Bronchial epithelial cell (primary cell): ENCODE measurements around the gene BRINP2. TPM values are rescaled to one million over a fixed set of nuclear protein-coding genes. Genes with fewer than 3 reads are reported as not detected.

ENCODE experiments used
- DNase-seq: peaks from one replicate; pipeline ENCODE4 v3.0.0-alpha.2; 2010; ENCODE audit warnings: low read depth
- FAIRE-seq: peaks from 2 replicates; lab custom pipeline; 2011; peaks lifted over from hg19 to GRCh38; lab: Jason Lieb, UNC
- H3K27me3 ChIP-seq: 2 replicates; pipeline ENCODE4 v1.5.1; 2011; ENCODE audit warnings: low read length; ENCODE audit not compliant: control insufficient read depth, insufficient read depth
- H3K36me3 ChIP-seq: 2 replicates; pipeline ENCODE4 v1.5.1; 2011; ENCODE audit warnings: low read length; ENCODE audit not compliant: control insufficient read depth, insufficient read depth
- H3K4me3 ChIP-seq: 2 replicates; pipeline ENCODE4 v1.5.1; 2011; ENCODE audit warnings: mild to moderate bottlenecking, low read depth, low read length, control low read depth
- CTCF ChIP-seq: IDR thresholded peaks from 2 replicates; pipeline ENCODE4 v1.5.1; 2011; ENCODE audit warnings: mild to moderate bottlenecking, moderate library complexity, low read length, control low read depth, inconsistent platforms; ENCODE audit not compliant: insufficient read depth, severe bottlenecking
- total RNA-seq: library from RNA; depleted of rRNA; stranded (reverse); fragments of >200 nt; gene quantifications from 2 replicates; pipeline ENCODE4 v1.2.1, GENCODE V29; 2014

The BRINP2 gene
- total RNA-seq, 1 donor from 2014 or later, result not detected

DNA sequence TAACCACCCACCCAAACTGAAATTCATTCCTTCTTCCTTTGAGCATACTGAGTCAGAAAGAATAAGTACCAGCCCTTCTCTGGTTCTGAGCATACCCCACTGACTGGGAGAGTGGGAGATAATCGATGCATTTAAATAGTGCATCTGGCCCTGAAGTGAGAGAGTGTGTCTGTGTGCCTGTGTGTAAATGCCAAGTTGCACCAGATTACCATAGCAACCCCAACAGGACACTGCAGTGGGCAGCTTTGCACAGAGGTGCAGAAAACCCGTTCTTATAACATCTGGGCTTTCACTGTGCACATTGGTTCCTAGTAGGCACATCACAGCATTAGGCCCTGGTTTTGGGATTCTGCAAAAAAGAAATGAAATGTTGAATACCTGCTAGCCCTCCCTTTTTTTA lies 8.5 kb upstream of the BRINP2 start:
- DNase-seq (no peak), FAIRE-seq (no peak)
- H3K4me3 ChIP-seq, result no peak overlapping the region
- peaks cover 24% of the 10 kb centered on the region for H3K27me3 ChIP-seq
- no peak for TF ChIP-seq CTCF
- no peaks in the 10 kb centered on the region for H3K36me3 ChIP-seq

GRCh38 chr1:177163844-177164379 lies 6.8 kb upstream of the BRINP2 start:
- peaks cover 27% of the 10 kb centered on the region for H3K27me3 ChIP-seq
- no peaks in the 10 kb centered on the region for H3K36me3 ChIP-seq
- DNase-seq, result no peak
- no peak for FAIRE-seq
- no peak overlapping the region for H3K4me3 ChIP-seq
- no peak for TF ChIP-seq CTCF

- Histone ChIP-seq H3K27me3 (peaks cover 27% of the 10 kb centered on the region), H3K4me3 (no peak within 1 kb of the TSS), H3K36me3 (no peaks in the 10 kb centered on the region)
- TF ChIP-seq CTCF, result no peak
- FAIRE-seq (no peak), DNase-seq (no peak)
Measured at GRCh38 chr1:177164380-177165068, 6.2 kb upstream of the BRINP2 start, which contains the start of gene ASTN1. Gene ASTN1 (minus strand): TSS chr1:177164712. CDS start chr1:177164676, 36 bp downstream.

DNA sequence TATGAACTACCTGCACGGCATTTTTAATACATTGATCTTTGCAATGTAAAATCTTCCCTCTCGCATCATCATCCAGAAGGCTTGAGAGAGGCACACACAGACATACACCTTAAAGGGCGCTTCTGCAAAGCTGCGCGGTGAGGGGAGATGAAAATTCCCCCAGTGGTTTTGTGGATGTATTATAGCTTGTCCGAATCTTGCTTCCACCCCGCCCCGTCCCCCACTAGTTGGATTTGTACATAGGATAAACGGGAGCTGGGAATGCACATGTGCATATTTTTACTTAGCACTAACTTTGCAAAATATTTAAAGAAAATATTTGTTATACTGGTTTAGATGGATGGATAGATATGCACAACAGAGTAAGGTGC lies 5.7 kb upstream of the BRINP2 start:
- no peaks in the 10 kb centered on the region for H3K36me3 ChIP-seq
- DNase-seq (no peak), FAIRE-seq (no peak)
- no peak overlapping the region for H3K4me3 ChIP-seq
- H3K27me3 ChIP-seq, result peaks cover 28% of the 10 kb centered on the region
- no peak for TF ChIP-seq CTCF

DNA sequence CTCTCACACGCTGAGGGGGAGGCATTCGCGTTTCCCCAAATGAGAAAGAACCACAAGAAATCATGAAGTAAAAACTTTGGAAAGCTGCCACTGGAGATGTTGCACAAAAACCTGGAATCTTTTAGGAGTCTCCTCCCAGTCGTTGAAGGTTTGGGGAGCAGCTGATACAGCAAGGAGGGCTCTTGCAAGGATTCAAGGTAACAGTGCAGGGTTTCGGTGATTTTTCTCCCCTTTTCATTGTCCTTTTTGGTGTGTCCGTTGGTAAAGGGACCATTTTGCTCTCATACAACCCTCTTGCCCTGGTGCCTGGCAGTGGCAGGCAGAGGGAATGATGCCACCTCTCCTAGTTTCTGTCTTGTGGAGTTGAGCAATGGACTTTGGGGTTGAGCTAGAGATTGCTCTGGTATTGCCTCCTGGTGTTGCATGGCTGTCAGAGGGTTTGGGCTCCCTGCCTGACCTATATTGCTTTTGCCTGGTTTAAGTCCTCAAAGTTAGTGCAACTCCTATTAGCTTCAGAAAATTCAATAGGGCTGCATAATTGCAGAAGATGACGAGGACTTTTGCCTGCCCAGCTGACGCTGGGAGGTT lies 872 bp downstream of the BRINP2 start:
- no peak for TF ChIP-seq CTCF
- Histone ChIP-seq H3K36me3 (no peaks in the 10 kb centered on the region), H3K4me3 (no peak overlapping the region), H3K27me3 (peaks cover 27% of the 10 kb centered on the region)
- no peak for FAIRE-seq
- DNase-seq, result no peak

- no peak for TF ChIP-seq CTCF
- FAIRE-seq (peak; percentile 83), DNase-seq (no peak)
- Histone ChIP-seq H3K27me3 (peaks cover 27% of the 10 kb centered on the region), H3K4me3 (no peak overlapping the region), H3K36me3 (no peaks in the 10 kb centered on the region)
Measured at GRCh38 chr1:177172272-177172671, 1.5 kb downstream of the BRINP2 start.
